Heart left ventricle (tissue), 16 donors: ENCODE results near the gene ARAP3. TPM values are rescaled to one million over a fixed set of nuclear protein-coding genes. Genes with fewer than 3 reads are reported as not detected.

Experiments used
- ATAC-seq, 4 donors: fragments of 200-7000 bp; cut with Tn5 transposase; one replicate each; pipeline ENCODE4 v1.9.1; 2020 to 2022; ENCODE audit warnings: moderate library complexity in 4 of 4, mild to moderate bottlenecking in 3 of 4, moderate number of reproducible peaks in 1 of 4
- DNase-seq, 5 donors: peaks; one replicate each; pipeline ENCODE4 v3.0.0-alpha.2; 2020
- H3K27ac ChIP-seq, 12 donors: fragments of 200-600 bp; sonication (generic) in 4 of 12; one replicate each; pipeline versions ENCODE4 v1.5.0 to v1.8.0; 2016 to 2022; ENCODE audit warnings: mild to moderate bottlenecking in 2 of 12
- H3K27me3 ChIP-seq, 9 donors: fragments of 200-600 bp; sonication (generic) in 2 of 9; one replicate each; pipeline versions ENCODE4 v1.5.1 to v1.8.0; 2016 to 2022; ENCODE audit warnings: mild to moderate bottlenecking in 3 of 9
- H3K36me3 ChIP-seq, 9 donors: fragments of 200-600 bp; sonication (generic) in 2 of 9; one replicate each; pipeline versions ENCODE4 v1.5.0 to v1.8.0; 2018 to 2022; ENCODE audit warnings: mild to moderate bottlenecking in 2 of 9
- H3K4me1 ChIP-seq, 12 donors: fragments of 200-600 bp; sonication (generic) in 4 of 12; one replicate each; pipeline versions ENCODE4 v1.5.0 to v1.8.0; 2016 to 2022; ENCODE audit warnings: mild to moderate bottlenecking in 3 of 12
- H3K4me3 ChIP-seq, 12 donors: fragments of 200-600 bp; sonication (generic) in 4 of 12; one replicate each; pipeline versions ENCODE4 v1.5.0 to v1.8.0; 2017 to 2022; ENCODE audit warnings: mild to moderate bottlenecking in 9 of 12, moderate library complexity in 4 of 12
- H3K9me3 ChIP-seq, 12 donors: fragments of 200-600 bp; sonication (generic) in 4 of 12; one replicate each; pipeline versions ENCODE4 v1.5.0 to v1.8.0; 2016 to 2022; ENCODE audit warnings: mild to moderate bottlenecking in 1 of 12
- POLR2A ChIP-seq, 2 donors: fragments of 450-650 bp; IDR thresholded peaks; one replicate each; pipeline ENCODE4 v1.6.1; 2017; ENCODE audit warnings: antibody characterized with exemption in 2 of 2, mild to moderate bottlenecking in 2 of 2, moderate library complexity in 2 of 2
- WGBS, 4 donors: extraction: QIAGEN DNeasy Blood & Tissue Kit in 2 of 4; methylation state at CpG; one replicate each; pipeline versions ENCODE4 v1.1.5 to v1.1.7; 2013 to 2018; 5-methylcytosine and 5-hydroxymethylcytosine counted together
- intact Hi-C, 10 donors: fragments of 100-400 bp; cut with DNase I; formaldehyde crosslinking; loops; one replicate each; pipeline versions ENCODE4 v1.11.1 to v1.14.2; 2022
- polyA plus RNA-seq, 2 donors: library from polyadenylated mRNA; stranded (reverse); fragments of 200-250 nt; gene quantifications; one replicate each; pipeline ENCODE4 v1.2.3, GENCODE V29; 2013
- total RNA-seq, 9 donors: library from RNA; depleted of rRNA in 2 of 9; stranded (reverse); fragments of >200 nt in 2 of 9; fragmentation: NEBNext Ultra II Directional in 3 of 9; extraction: Animal tissue kit (Norgen Biotek cat#: 25700) in 3 of 9; gene quantifications; one replicate each; pipeline versions ENCODE4 v1.1.0 to v1.2.4, GENCODE V29; 2016 to 2023
- TF ChIP-seq, protein P1 (sequence below), 12 donors: fragments of 200-600 bp; sonication (generic) in 4 of 12; IDR thresholded peaks; one replicate each; pipeline versions ENCODE4 v1.5.0 to v1.8.0; 2018 to 2022; ENCODE audit warnings: antibody characterized with exemption in 12 of 12, mild to moderate bottlenecking in 5 of 12
- donor health status: ischemic (EF 13 %, LVEDD 7.1; RV severe dilation, severe dysfunction).
- donor health status: healthy with polysubstance abuse.
- donor health status: DM: no; HTN: yes; CAD: no.
- donor health status: DM: no; HTN: no; CAD: no.
- donor health status: ischemic (EF 25% LVEDD 6.9; RV normal size, moderate dysfunction).
- donor health status: ischemic (EF 25% LVEDD 5.7; RV mildly dilated, moderate dysfunction).
- donor health status: healthy.
- donor health status: DM: yes; HTN: yes; CAD: no.
- donor health status: ischemic (EF 35%, LVEDD 5.7; RV mildly dilated, moderate dysfunction).
- donor health status: nonischemic (EF 11% LVEDD 7.7; RV severe dilation, severe dysfunction).
- donor health status: DM: yes; HTN: yes; CAD: no.
- donor health status: PGD.
- donor health status: ischemic (EF 29% LVEDD 5.4; RV normal size, mild dysfunction).
- donor health status: nonischemic (EF 23%, LVEDD 6.1; RV moderate dilation, normal function).

Gene ARAP3
- total and polyA plus RNA-seq, 11 donors = 8.9 to 20.5 (median 13.8) TPM

- WGBS, 4 donors = 0 to 1% (median 0%) methylated on average over 27 to 55 of the region's 55 CpGs
- intact Hi-C loops = no loop called here
- H3K4me1 ChIP-seq = peaks cover 3 to 49% (median 24%) of the 10 kb centered on the region in 12 donors
Observed at GRCh38 chr5:141636413-141637122, 45.5 kb downstream of the ARAP3 start, which contains the start of the genes HDAC3 and RELL2. HDAC3 (minus strand) TSS chr5:141636849; CDS start chr5:141636790, 59 bp downstream. RELL2 (plus strand) TSS chr5:141636997; CDS start chr5:141638226, 1,229 bp downstream.

GRCh38 chr5:141636106-141636412 lies 46.0 kb downstream of the ARAP3 start:
- no peak for DNase-seq
- WGBS, 4 donors = 7 to 25% (median 9%) methylated on average over 2 to 4 of the region's 4 CpGs
- Histone ChIP-seq H3K36me3 (peaks cover 0 to 32% (median 8%) of the 10 kb centered on the region in 9 donors), H3K27ac (peak overlapping the region in 11 of 12 donors; percentile 57 to 85 (median 73)), H3K27me3 (no peaks in the 10 kb centered on the region), H3K4me3 (peak overlapping the region; percentile 45 to 97 (median 78)), H3K9me3 (no peaks in the 10 kb centered on the region), H3K4me1 (peaks cover 3 to 49% (median 24%) of the 10 kb centered on the region in 12 donors)
- TF ChIP-seq, protein P1, sequence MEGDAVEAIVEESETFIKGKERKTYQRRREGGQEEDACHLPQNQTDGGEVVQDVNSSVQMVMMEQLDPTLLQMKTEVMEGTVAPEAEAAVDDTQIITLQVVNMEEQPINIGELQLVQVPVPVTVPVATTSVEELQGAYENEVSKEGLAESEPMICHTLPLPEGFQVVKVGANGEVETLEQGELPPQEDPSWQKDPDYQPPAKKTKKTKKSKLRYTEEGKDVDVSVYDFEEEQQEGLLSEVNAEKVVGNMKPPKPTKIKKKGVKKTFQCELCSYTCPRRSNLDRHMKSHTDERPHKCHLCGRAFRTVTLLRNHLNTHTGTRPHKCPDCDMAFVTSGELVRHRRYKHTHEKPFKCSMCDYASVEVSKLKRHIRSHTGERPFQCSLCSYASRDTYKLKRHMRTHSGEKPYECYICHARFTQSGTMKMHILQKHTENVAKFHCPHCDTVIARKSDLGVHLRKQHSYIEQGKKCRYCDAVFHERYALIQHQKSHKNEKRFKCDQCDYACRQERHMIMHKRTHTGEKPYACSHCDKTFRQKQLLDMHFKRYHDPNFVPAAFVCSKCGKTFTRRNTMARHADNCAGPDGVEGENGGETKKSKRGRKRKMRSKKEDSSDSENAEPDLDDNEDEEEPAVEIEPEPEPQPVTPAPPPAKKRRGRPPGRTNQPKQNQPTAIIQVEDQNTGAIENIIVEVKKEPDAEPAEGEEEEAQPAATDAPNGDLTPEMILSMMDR (IDR thresholded peaks at IDR 0.05) = no peak
- TF ChIP-seq POLR2A (IDR thresholded peaks at IDR 0.05) = no peak
- ATAC-seq = no peak
- intact Hi-C loops = no loop called here

More at GRCh38 chr5:141636413-141637122, 45.5 kb downstream of the ARAP3 start, which contains the start of the genes HDAC3 and RELL2:
- TF ChIP-seq, protein P1 (IDR thresholded peaks at IDR 0.05) = no peak
- TF ChIP-seq POLR2A (IDR thresholded peaks at IDR 0.05) = peak; percentile 63 to 97
- Histone ChIP-seq H3K36me3 (peaks cover 0 to 27% (median 8%) of the 10 kb centered on the region in 9 donors), H3K27me3 (no peaks in the 10 kb centered on the region), H3K9me3 (no peaks in the 10 kb centered on the region), H3K4me3 (peak within 1 kb of the TSS; percentile 45 to 97 (median 78)), H3K27ac (peak within 1 kb of the TSS in 11 of 12 donors; percentile 57 to 85 (median 73))
- DNase-seq (peak; percentile 94 to 97 (median 95)), ATAC-seq (peak; percentile 91 to 98 (median 97))

- intact Hi-C loops = no loop called here
- H3K9me3 ChIP-seq = no peaks in the 10 kb centered on the region
- H3K27me3 ChIP-seq = no peaks in the 10 kb centered on the region
- WGBS, 4 donors = 70 to 77% (median 72%) methylated on average over 7 of the region's 7 CpGs
- DNase-seq = no peak
- peaks cover 0 to 36% (median 8%) of the 10 kb centered on the region in 9 donors for H3K36me3 ChIP-seq
- peak overlapping the region in 2 of 12 donors; percentile 69 to 71 for H3K27ac ChIP-seq
- TF ChIP-seq, protein P1 (IDR thresholded peaks at IDR 0.05) = no peak
- TF ChIP-seq POLR2A (IDR thresholded peaks at IDR 0.05) = no peak
- ATAC-seq = no peak
- H3K4me1 ChIP-seq = peaks cover 3 to 49% (median 24%) of the 10 kb centered on the region in 12 donors
- H3K4me3 ChIP-seq = peak overlapping the region; percentile 45 to 97 (median 78)
Observed at GRCh38 chr5:141635646-141636045, 46.4 kb downstream of the ARAP3 start.

DNA sequence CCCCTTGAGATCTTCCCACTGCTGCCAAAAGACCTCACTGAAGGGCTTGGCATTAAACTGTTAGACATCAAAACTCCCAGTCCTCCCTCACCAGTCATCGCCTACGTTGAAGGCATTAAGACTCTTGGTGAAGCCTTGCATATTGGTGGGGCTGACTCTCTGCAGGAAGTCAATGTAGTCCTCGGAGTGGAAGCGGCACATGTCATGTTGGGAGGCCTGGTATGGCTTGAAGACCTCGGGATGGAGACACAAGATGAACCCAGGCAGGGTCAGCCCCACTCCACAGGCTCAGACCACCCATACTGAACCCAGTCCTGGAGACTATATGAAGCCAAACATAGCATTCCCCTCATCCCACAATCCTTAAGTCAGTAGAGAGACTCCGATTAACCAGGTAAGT lies 47.3 kb downstream of the ARAP3 start:
- TF ChIP-seq, protein P1 (IDR thresholded peaks at IDR 0.05) = no peak
- Histone ChIP-seq H3K36me3 (peaks cover 0 to 45% (median 15%) of the 10 kb centered on the region in 9 donors), H3K27ac (no peak overlapping the region), H3K4me3 (no peak overlapping the region), H3K27me3 (no peaks in the 10 kb centered on the region), H3K9me3 (no peaks in the 10 kb centered on the region), H3K4me1 (peaks cover 3 to 49% (median 26%) of the 10 kb centered on the region in 12 donors)
- intact Hi-C loops = loop anchor here in 1 of 10 donors (5.0 kb wide), 1 partner anchor 563 kb away; no protein-coding TSS in a partner anchor
- 88 to 91% (median 89%) methylated on average over 6 of the region's 6 CpGs for WGBS, 4 donors
- no peak for DNase-seq
- no peak for ATAC-seq
